Muscle of arm (tissue), 14 donors: ENCODE results near the gene MAD2L1. TPM values are rescaled to one million over a fixed set of nuclear protein-coding genes. Genes with fewer than 3 reads are reported as not detected.
"Not testable (repeated sequence)": the region's sequence is repeated elsewhere in the genome, so short reads cannot be mapped to it uniquely, and the experiment has no call there.

Experiments
- DNase-seq: peaks from one replicate; pipeline ENCODE4 v3.0.0-alpha.2; 2013
- long read RNA-seq, 11 donors: transcript quantifications; one replicate each; lab custom pipeline, GENCODE V29; 2026
- polyA plus RNA-seq, 12 donors: library from polyadenylated mRNA; unstranded; fragments of 120-200 nt; gene quantifications; one replicate each; pipeline ENCODE4 v1.2.1, GENCODE V29; 2013; ENCODE audit not compliant: insufficient read length in 12 of 12

MAD2L1 gene
- polyA plus RNA-seq = 10 to 100 TPM in 11 of 12 donors, not detected in 1; 12.1 to 35.8 (median 21.0) TPM
- long read RNA-seq, donor 1, full-length matches to known transcripts = 21 of 21 reads
- long read RNA-seq, donor 1, partial matches to known transcripts = 0 of 21 reads
- long read RNA-seq, donor 1, other reads (novel, unspliced or antisense) = 0 of 21 reads
- long read RNA-seq, donor 2, full-length matches to known transcripts = 18 of 18 reads
- long read RNA-seq, donor 2, partial matches to known transcripts = 0 of 18 reads
- long read RNA-seq, donor 2, other reads (novel, unspliced or antisense) = 0 of 18 reads
- long read RNA-seq, donor 3, full-length matches to known transcripts = 9 of 9 reads
- long read RNA-seq, donor 3, partial matches to known transcripts = 0 of 9 reads
- long read RNA-seq, donor 3, other reads (novel, unspliced or antisense) = 0 of 9 reads
- long read RNA-seq, donor 4, full-length matches to known transcripts = 6 of 6 reads
- long read RNA-seq, donor 4, partial matches to known transcripts = 0 of 6 reads
- long read RNA-seq, donor 4, other reads (novel, unspliced or antisense) = 0 of 6 reads
- long read RNA-seq, donor 5, full-length matches to known transcripts = 19 of 19 reads
- long read RNA-seq, donor 5, partial matches to known transcripts = 0 of 19 reads
- long read RNA-seq, donor 5, other reads (novel, unspliced or antisense) = 0 of 19 reads
- long read RNA-seq, donor 6, full-length matches to known transcripts = 13 of 13 reads
- long read RNA-seq, donor 6, partial matches to known transcripts = 0 of 13 reads
- long read RNA-seq, donor 6, other reads (novel, unspliced or antisense) = 0 of 13 reads
- long read RNA-seq, donor 7, full-length matches to known transcripts = 6 of 6 reads
- long read RNA-seq, donor 7, partial matches to known transcripts = 0 of 6 reads
- long read RNA-seq, donor 7, other reads (novel, unspliced or antisense) = 0 of 6 reads
- long read RNA-seq, donor 8, full-length matches to known transcripts = 15 of 15 reads
- long read RNA-seq, donor 8, partial matches to known transcripts = 0 of 15 reads
- long read RNA-seq, donor 8, other reads (novel, unspliced or antisense) = 0 of 15 reads
- long read RNA-seq, donor 9, full-length matches to known transcripts = 9 of 9 reads
- long read RNA-seq, donor 9, partial matches to known transcripts = 0 of 9 reads
- long read RNA-seq, donor 9, other reads (novel, unspliced or antisense) = 0 of 9 reads
- long read RNA-seq, donor 10, full-length matches to known transcripts = 13 of 13 reads
- long read RNA-seq, donor 10, partial matches to known transcripts = 0 of 13 reads
- long read RNA-seq, donor 10, other reads (novel, unspliced or antisense) = 0 of 13 reads
- long read RNA-seq, donor 11, full-length matches to known transcripts = 31 of 31 reads
- long read RNA-seq, donor 11, partial matches to known transcripts = 0 of 31 reads
- long read RNA-seq, donor 11, other reads (novel, unspliced or antisense) = 0 of 31 reads

DNA sequence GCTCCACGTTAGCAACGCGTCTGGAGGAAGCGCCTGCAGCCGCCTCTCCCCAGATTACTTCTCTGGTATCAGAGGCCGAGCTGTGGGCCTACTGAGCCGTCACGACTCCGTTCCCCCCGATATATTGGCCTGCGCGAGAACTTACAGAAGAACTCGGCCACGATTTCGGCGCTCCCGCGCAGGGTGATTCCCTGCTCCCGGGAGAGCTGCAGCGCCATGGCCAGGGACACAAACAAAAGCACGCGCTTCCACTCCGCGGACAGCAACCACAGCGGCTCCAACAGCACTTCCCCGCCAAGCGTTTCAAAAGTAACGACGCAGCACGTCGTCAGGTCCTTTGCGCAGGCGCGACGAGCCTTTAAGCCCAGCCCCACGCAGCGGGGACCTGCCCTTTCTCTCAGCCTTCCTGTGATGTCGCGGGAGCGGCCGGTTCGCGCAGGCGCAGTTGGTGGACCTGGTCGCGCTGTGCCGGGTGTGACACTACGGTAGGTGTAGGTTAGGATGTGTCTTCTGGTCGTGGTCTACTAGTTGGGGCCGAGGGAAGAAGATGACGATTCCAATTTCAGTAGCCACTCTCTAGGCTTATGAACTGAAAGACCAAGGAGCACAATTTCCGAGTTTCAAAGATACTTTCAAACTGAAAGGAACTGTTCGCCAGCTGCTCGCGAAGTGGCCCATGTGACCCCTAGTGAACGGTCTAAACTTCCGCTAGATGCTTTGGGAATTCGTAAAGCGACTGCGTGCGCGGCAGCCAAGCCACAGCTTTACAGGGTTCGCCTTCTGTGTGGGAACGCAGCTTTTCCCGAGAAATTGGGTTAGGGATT lies at the start of gene MAD2L1:
TSS of gene MAD2L1 (minus strand) at position 332 of the 824 bp plus-strand sequence. CDS start at position 218, 114 bp downstream.
- peak; percentile 99 for DNase-seq

DNA sequence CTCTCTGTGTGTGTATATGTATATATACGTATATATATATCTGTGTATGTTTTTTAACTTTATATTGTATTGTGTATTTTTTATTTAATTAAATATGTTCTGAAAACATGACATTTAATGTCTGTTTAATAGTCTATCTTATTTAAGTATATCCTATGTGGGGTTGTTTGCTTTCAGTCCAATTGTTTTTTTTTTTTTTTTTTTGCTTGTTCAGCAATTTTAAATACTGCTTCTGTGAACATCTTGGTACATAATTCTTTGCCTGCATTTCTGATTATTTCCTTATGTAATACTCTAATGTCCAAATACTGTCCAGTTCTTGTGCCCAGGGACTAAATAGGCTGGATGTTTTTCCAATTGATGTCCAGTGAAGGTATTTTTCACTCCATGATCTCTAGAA lies 45.1 kb upstream of the MAD2L1 start:
- DNase-seq = no peak

DNA sequence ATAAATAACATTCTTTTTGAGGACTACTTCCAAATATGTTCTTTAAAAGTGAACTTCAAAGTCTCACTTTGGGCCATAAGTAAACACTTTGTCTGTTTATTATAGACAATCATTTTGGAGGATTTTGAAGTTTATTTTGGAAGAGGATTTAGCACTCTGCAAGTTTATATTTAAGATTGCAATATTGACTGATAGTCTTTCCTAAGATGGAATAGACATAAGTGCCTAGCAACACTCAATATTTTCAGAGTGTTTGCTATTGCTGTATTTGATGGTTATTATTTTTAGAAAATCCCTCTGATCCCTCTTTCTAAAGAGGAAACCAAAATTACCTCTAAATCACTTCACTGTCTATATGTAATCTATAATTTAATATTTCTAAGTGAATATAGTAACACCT lies 42.8 kb upstream of the MAD2L1 start:
- no peak for DNase-seq

DNA sequence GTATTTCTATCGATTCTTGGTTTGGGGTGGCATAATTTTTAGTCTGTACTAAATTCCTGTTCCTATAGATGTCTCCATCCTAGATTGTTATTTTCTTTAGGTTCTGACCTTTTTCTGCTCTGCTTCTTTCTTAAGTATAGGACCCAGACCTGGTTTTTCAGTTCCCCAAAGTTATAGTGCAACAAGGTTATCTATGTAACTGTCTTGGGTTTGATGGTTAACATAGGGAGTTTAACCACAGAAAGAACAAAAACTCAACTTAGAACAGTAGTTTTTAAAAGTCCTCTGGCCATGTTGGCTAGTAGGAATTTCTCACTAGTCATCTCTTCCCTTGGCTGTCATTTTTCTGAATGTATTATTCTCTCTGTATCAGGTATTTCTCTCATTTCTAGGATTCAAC lies 38.8 kb upstream of the MAD2L1 start:
- DNase-seq = no peak

DNA sequence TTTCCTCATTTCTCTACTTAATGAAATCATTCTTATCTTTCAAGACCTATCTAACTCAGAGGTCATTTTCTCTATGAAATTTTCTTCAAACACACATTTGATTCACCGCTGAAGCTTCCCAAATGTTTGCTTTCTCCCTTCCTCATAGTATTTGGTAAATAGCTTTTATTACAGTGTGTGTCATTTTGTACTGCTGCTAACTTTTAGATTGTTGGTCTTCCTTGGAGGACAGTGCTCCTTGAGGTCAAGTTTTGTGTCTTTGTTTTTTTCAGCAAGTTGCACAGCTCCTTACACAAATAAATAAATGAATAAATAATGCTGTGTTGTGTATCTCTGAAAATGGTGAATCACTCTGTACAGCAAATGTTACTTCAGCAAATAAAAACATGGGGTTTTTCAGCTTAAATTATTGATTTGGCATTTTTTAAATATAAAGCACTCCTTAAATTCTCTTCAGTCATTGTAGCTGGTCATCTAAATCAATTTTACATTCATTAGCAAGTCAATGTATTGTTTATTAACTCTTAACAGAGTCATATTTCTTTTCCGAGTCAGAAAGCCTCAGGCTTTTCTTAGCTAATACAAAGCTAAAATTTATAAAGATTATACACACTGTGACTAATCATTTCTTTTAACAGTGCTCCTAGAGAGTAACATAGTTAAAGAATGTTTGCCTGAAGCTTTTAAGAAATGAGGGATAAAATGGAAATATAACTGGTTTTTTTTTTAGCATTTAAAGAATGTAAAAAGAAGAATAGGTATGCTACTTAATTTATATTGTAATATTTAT lies 30.1 kb upstream of the MAD2L1 start:
- no peak for DNase-seq

DNA sequence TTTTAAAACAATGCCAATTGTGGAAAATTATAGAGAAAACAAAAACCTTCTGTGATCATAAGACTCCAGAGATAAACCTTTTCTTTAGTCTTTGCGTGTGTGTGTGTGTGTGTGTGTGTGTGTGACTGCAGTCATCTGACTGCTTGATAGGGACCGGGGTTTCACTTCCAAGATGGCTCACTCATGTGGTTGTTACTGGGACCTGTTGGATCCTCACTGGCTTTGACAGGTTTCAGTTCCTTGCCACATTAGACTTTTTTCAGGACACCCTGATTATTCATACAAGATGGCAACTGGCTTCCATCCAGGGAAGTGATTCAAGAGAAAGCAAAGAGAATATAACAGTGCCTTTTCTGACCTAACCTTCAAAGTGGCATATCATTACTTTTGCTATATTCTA lies 21.9 kb upstream of the MAD2L1 start:
- DNase-seq = no peak

DNA sequence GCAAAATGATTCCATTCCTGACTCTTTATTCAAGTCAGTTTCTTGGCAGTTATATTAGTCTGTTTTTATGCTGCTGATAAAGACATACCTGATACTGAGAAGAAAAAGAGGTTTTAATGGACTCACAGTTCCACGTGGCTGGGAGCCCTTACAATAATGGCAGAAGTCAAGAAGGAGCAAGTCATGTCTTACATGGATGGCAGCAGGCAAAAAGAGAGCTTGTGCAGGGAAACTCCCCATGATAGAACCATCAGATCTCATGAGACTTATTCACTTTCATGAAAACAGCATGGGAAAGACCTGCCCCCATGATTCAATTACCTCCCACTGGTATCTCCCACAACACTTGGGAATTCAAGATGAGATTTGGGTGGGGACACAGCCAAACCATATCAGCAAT lies 21.4 kb upstream of the MAD2L1 start:
- not testable (repeated sequence) for DNase-seq

DNA sequence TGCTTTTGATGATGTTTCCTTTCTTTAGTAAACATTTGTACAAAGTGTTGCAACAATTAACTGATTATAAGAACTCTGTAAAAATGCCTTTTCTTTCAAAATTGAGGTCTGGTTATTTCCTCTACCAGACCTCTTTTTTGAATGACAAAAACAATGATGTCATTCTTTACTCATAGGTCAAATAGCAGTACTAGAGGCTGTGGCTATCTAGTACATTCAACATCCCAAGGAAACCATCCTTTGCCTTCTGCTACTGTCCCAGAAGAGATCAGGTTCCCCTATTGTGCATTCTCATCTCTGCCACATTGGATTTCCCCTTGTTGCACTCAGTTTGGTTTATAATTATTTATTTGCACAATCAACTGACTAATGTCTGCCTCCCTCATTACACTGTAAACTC lies 19.1 kb upstream of the MAD2L1 start:
- no peak for DNase-seq

DNA sequence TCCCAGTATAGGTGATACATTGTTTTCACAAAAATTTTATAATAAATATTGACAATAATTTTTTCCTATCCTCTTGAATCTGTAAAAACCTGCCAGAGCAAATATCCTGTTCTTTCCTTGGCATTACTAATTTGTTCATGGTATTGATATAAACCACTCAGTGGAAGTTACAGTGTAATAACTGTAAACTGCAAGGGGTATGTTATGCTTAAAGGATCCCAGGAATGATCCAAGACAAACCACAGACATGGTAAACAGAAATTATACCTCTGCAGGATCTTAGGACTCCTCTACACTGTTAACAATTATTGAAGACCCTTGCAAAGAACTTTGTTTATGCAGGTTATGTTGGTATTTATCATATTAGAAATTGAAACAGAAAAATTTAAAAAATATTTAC lies 17.7 kb upstream of the MAD2L1 start:
- no peak for DNase-seq

DNA sequence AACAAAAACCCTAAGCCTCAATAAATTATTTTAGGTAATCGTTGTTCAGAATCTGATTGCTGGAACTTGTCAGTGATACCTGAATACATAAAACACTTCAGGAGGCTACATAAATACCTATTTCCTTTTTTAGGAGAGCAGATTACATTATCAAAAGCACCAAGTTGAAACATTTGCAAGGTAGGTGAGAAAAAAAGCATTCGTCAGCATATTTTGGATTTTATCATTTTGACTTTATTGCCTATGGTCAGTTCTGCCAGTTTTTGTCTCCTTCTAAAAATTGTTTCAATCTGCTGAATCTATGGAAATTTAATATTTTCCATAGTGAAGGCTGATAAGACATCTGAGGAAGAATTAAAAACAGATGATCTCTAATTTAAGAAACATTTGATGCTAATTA lies 16.5 kb upstream of the MAD2L1 start:
- no peak for DNase-seq

DNA sequence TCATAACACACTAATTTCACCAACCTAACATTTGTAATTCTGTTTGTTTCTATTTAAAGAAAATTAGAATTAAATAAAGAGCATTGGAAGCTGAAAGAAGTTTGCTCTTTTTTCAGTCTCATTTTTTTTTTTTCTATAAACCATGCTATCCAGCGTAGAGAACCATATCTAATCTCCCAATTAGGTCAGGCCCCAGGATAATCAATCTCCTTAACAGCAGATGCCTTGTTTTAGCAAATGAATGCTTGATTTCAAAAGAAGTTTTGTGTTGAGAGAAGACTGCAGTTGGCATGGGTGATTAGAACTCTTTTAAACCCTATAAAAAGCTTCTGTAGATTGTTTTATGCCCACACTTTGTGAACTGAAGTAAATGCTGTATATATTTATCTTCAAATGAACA lies 15.6 kb upstream of the MAD2L1 start:
- no peak for DNase-seq

DNA sequence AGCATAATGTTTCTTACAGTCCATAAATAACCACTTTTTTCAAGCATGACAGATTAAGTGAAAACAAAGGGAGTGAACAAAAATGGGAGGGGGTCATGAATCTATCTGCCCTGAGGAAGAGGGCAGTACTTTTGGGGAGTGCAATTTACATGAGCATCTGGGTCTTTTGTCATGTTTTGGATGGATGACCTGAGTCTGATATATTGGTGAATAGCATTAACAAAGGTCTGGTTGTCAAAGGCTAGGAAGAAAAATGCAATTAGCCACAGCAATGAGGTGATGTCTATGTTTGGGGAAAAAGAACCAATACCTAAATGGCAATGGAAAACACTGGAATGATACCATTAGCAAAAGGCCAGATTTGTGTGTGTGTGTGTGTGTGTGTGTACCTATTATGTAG lies 15.1 kb upstream of the MAD2L1 start:
- DNase-seq = no peak

DNA sequence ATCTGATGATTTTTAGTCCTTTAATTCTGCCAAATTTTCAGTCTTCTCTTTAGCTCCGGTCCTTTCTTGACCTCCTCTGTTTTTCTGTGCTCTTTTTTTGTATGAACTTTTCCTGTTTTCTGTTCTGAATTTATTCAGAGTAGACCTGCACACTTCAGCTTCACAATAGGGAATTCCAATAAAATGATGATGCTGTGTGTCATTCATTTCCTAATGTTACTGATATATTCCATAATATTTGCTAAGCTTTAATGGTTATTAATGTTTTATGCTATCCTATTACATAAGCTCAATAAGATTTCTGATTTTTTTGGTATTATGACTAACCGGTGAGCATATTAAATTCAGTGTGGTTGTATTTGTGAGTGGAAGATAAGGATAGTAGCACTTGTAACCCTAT lies 13.9 kb upstream of the MAD2L1 start:
- DNase-seq = no peak

DNA sequence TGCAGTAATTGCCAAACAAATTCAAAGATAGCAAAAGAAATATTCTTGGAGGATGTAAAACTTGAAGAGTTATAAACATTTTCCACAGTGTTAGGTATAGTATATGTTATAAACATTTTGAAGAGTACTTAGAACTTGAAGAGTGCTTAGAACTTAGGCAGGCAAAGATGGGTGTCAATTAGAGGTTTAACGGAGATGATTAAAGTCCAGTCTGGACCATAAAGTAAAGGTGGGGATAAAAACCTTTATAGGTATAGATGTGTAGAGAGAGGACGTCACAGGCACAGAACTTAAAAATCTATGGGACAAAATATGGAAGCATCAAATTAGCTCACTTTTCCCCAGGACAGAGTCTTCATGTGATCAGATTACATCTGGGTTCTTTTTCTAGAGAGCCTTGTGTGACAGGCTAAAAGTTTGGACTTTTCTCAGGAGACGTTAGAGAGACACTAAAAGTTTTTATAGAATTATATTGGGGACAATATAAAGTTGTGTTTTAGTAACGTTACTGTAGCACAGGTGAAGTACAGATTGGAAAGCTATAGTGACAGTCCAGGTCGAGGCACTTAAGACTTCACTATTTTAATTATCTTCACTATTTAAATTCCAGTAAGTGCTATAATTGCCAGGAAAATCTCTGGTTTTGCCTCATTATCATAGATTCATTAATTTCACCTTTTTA lies 13.3 kb upstream of the MAD2L1 start:
- no peak for DNase-seq

DNA sequence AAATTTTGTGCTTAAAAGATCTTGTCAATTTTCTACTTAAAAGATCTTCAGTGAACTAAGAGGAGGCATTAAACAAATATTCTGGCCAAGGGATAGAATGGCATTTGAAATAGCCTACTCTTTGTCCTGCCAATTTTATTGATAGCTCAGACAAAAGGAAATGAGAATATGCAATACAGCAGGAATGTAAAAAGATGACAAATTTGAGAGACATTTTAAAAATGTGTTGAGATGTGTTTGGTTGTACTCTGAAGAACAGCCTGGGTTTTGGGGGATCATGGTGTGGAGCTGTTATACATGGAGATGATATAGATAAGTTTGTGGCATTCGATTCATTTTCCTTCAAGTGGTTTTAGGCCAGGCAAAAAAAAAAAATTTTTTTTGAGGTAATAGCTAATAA lies 11.6 kb upstream of the MAD2L1 start:
- no peak for DNase-seq

DNA sequence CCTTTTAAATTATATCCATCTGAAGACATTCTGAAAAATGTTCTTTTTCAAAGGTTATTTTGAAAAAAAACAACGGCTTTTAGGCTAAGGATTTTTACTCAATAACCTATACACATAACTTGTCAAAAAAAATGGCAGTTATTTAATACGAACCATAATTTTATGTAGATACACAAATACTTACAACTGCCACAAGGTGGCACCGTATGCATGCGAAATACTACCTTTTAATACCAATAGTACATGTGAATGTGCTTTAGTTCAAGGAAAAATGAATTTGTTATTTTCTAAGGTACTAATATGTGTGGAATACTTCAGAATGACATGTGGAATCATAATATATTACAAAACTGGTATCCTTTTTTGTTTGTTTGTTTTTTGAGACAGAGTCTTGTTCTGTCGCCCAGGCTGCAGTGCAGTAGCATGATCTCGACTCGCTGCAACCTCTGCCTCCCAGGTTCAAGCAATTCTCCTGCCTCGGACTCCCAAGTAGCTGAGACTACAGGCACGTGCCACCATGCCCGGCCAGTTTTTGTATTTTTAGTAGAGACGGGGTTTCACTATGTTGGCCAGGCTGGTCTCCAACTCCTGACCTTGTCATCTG lies 4.6 kb upstream of the MAD2L1 start:
- peak; percentile 64 for DNase-seq

DNA sequence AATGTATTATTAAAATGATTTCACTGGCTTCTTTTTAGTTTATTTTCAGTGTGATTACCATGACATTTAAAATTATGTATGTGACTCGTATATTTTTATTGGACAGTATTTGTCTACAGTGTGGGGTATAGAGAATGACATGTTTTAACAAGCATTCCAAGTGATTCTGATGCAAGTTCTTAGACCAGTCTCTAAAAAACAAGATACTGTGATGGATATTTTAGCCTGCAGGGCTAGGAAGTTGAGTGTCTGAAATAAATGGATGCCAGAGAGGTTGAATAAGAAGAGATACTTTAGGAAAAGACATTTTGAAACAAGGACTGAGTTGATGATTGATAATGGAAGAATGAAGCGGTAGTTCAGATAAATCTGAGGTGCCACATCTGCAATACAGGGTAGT lies 3.5 kb upstream of the MAD2L1 start:
- DNase-seq = no peak

DNA sequence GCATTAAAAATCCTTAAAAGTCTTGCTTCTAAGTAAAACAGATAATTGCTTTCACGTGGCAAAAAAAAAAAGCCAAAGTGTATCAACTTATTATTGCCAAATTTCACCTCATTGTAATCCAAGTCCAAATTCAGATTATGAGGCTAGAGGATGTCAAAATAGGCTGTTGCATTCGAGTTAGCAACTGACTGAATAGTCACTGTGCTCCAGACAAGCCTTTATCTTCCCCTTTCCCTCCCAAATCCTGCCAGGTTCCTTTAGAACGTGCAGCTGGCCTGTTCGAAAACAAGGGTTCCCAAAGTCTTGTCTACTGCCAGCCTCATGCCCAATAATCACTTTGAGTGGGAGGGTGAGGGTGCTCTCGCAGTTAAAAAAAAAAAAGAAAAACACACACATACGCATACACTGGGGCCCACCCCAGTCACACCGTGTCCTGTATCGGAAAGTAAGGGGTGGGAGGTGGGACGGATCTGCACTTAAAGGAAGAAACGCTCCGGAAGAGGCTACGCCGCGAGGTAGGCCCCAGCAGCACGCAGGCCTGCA lies 603 bp downstream of the MAD2L1 start:
- DNase-seq = no peak

DNA sequence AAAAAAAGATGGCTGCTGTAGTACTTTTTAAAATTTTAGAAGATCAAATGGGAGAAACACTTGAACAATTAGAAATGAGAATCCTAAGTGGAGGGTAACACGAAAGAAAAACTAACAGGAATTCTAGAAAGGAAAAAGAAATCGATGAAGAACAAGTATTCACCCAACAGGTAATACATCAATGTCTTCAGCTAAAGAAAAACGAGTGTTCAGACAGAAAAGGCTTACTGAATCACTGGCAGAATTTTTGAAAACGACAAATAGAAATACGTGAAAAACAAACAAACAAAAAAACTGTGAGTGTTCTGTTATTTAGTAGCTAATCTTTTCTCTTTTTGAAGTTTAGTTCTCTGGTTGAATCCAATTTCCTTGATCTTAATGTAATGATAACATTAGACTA lies 1.8 kb downstream of the MAD2L1 start:
- no peak for DNase-seq
